ENCODE results near the gene TTPAL. TPM values are rescaled to one million over a fixed set of nuclear protein-coding genes. Genes with fewer than 3 reads are reported as not detected.

Gene TTPAL
- total RNA-seq, 1 donor from 2014 or later, result 3.1 TPM

- Histone ChIP-seq H3K9me3 (ENCODE audit: control insufficient read depth in 3 of 3, low read length in 3 of 3) (no peaks in the 10 kb centered on the region), H3K9ac (ENCODE audit: low read depth in 1 of 3, low read length in 3 of 3) (no peak overlapping the region), H3K4me1 (ENCODE audit: control insufficient read depth in 3 of 3, insufficient read depth in 3 of 3, low read length in 3 of 3) (peaks cover 0 to 10% (median 9%) of the 10 kb centered on the region in 3 donors), H3K4me3 (ENCODE audit: low read length in 3 of 3) (no peak overlapping the region), H3K27me3 (ENCODE audit: control insufficient read depth in 3 of 3, insufficient read depth in 3 of 3, low read length in 3 of 3) (no peaks in the 10 kb centered on the region), H3K36me3 (ENCODE audit: control insufficient read depth in 3 of 3, insufficient read depth in 3 of 3, low read length in 3 of 3) (no peaks in the 10 kb centered on the region), H3K27ac (ENCODE audit: low read depth, low read length) (no peak overlapping the region)
Observed at GRCh38 chr20:44543358-44543757, 67.7 kb downstream of the TTPAL start.

Small RNA genes within 50 kb of the gene (small RNA-seq; reads per million reads assigned to genes)
- 0.14 reads per million for gene RPL37AP1

Other genes with a start within 250 kb of the TTPAL start
- not detected for gene GDAP1L1, start 228.6 kb upstream of the TTPAL start, total RNA-seq
- gene FITM2, start 164.7 kb upstream of the TTPAL start, total RNA-seq, result 9.9 TPM
- gene R3HDML, start 138.8 kb upstream of the TTPAL start, total RNA-seq, result not detected
- not detected for gene HNF4A, start 120.2 kb upstream of the TTPAL start, total RNA-seq
- gene SERINC3, start 46.2 kb downstream of the TTPAL start, total RNA-seq, result 44.9 TPM
- 37.1 TPM for gene PKIG, start 106.7 kb downstream of the TTPAL start, total RNA-seq
- gene ADA, start 175.8 kb downstream of the TTPAL start, total RNA-seq, result 3.7 TPM
- gene CCN5, start 239.5 kb downstream of the TTPAL start, total RNA-seq, result not detected

Data from skeletal muscle tissue (tissue), 5 donors.